ENCODE data around the gene PIEZO1.
"Not testable (repeated sequence)": the region's sequence is repeated elsewhere in the genome, so short reads cannot be mapped to it uniquely, and the experiment has no call there.

Gene PIEZO1

DNA sequence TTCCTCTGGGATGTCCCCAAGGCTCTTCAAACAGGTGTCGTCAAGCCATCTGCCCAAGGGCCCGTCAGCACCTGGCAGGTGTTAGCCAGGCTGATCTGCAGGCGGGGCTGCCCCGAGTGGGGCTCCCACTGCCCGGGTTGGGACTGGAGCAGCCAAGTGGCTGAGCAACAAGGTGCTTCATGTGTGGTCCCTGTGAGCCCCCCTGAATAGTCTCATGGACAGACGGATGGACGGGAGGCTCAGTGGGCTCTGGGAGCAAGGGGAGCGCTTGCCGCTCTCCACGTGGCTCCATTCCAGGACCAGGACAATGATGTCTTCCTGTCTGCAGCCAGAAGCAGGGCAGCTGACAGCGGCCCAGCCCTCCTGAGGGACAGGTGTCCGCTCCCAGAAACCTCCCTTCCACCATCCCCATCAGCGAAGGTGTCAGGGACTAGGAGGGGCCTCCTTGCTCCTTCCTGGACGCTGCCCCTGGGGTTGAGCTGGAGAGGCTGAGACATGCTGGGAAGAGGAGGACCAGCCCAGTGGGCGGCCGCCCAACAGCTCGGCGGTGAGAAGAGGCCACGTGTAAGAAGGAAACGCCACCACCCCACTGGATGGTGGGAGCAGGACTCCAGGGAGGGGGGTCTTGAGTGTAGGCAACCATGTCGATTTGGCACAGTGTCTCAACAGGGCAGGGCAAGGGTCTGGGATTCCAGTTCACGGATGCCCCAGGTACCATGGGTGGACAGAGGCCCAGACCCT lies 108.3 kb downstream of the PIEZO1 start:
- H3K4me3 ChIP-seq (ENCODE audit: control insufficient read depth, low read depth, low read length), result no peak overlapping the region
- TF ChIP-seq, protein P1, sequence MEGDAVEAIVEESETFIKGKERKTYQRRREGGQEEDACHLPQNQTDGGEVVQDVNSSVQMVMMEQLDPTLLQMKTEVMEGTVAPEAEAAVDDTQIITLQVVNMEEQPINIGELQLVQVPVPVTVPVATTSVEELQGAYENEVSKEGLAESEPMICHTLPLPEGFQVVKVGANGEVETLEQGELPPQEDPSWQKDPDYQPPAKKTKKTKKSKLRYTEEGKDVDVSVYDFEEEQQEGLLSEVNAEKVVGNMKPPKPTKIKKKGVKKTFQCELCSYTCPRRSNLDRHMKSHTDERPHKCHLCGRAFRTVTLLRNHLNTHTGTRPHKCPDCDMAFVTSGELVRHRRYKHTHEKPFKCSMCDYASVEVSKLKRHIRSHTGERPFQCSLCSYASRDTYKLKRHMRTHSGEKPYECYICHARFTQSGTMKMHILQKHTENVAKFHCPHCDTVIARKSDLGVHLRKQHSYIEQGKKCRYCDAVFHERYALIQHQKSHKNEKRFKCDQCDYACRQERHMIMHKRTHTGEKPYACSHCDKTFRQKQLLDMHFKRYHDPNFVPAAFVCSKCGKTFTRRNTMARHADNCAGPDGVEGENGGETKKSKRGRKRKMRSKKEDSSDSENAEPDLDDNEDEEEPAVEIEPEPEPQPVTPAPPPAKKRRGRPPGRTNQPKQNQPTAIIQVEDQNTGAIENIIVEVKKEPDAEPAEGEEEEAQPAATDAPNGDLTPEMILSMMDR (IDR thresholded peaks at IDR 0.05; ENCODE audit: control insufficient read depth, insufficient read depth, low read depth, low read length, missing control alignments), result no peak
- DNase-seq (ENCODE audit: low read depth), result no peak

DNA sequence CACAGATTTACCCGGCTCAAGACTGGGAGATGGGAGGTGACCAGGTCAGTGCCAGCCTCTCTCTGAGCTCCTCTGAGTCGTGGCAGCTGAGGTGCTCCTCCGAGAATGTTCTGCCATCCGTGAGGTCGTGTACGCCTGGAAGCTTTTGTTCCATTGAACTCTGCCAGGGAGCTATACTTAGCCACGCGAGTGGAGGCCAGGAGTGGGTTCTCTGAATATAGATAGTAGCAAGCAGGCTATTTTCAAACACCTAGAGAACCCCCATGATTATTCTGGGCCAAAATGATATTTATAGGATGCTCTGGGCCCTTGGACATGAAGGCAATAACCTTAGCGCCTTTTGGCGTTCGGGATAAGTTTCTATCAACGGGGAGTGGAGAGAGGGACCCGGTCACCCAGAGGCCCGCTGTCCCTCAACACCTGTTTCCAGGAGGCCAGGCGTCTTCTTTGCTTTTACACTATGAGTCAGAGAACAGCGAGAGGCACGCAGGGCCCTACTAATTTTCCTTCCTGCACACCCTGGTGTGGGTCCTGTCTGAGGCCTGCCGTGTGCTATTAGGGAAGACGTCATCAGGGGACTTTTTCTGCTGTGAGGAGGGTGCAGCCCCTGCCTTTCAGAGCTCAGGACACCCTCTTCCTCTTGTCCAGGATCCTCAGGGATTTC lies 111.2 kb downstream of the PIEZO1 start:
- TF ChIP-seq, protein P1 (IDR thresholded peaks at IDR 0.05; ENCODE audit: control insufficient read depth, insufficient read depth, low read depth, low read length, missing control alignments), result no peak
- DNase-seq (ENCODE audit: low read depth), result no peak
- no peak overlapping the region for H3K4me3 ChIP-seq (ENCODE audit: control insufficient read depth, low read depth, low read length)

DNA sequence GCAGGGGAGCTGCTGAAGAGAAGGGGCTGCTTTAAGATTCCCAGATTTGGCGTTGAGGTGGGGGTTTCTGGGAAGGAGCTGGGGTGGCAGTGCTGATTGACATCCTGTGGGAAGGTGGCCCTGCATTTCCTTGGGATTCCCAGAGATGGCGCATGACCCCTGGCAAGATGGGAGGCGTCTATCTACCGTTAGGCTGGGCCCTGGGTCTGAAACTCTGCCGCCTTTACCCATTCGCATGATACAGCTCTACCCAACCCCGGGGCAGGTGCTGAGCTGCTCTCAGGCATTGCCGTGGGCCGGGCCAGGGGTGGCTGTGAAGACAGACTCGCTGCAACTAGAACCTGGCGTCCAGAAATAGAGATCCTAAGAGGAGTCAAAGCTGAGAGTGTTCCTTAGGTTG lies 112.2 kb downstream of the PIEZO1 start:
- no peak for DNase-seq (ENCODE audit: low read depth)
- TF ChIP-seq, protein P1 (IDR thresholded peaks at IDR 0.05; ENCODE audit: control insufficient read depth, insufficient read depth, low read depth, low read length, missing control alignments), result no peak
- no peak overlapping the region for H3K4me3 ChIP-seq (ENCODE audit: control insufficient read depth, low read depth, low read length)

DNA sequence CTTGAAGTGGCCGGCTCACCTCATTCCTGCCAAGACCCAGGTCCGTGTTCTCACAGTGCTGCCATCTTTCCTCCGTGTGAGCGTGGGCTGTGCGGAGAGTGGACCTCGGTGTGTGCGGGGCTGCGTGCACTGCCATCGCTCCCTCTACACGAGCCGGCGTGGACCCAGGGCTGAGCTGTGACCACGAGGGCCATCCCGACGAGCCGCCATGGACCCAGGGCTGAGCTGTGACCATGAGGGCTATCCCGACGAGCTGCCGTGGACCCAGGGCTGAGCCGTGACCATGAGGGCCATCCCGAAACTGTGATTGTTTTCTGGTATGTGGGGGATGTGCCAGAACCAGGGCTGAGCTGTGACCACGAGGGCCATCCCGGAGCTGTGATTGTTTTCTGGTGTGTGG lies 113.2 kb downstream of the PIEZO1 start:
- H3K4me3 ChIP-seq (ENCODE audit: control insufficient read depth, low read depth, low read length), result no peak overlapping the region
- TF ChIP-seq, protein P1 (IDR thresholded peaks at IDR 0.05; ENCODE audit: control insufficient read depth, insufficient read depth, low read depth, low read length, missing control alignments), result no peak
- DNase-seq (ENCODE audit: low read depth), result no peak

DNA sequence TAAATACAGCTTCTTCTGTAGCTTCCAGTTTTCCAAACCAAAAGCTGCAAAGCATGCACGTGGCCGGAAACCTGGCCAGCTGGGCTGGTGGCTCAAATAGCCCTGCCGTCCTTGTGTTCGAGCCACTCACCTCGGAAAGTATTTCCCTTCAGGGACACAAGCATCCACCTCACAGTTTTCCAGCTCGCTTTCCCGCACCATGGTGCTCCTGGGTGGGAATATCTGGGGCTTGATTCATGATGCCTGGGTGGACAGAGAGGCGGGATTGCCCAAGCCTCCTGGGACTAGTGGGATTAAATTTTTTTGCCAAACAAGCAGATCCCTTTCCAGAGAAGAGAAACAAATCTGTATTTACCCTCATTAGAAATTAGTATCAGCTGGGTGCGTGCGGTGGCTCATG lies 115.0 kb downstream of the PIEZO1 start:
- no peak overlapping the region for H3K4me3 ChIP-seq (ENCODE audit: control insufficient read depth, low read depth, low read length)
- TF ChIP-seq, protein P1 (IDR thresholded peaks at IDR 0.05; ENCODE audit: control insufficient read depth, insufficient read depth, low read depth, low read length, missing control alignments), result no peak
- DNase-seq (ENCODE audit: low read depth), result no peak

DNA sequence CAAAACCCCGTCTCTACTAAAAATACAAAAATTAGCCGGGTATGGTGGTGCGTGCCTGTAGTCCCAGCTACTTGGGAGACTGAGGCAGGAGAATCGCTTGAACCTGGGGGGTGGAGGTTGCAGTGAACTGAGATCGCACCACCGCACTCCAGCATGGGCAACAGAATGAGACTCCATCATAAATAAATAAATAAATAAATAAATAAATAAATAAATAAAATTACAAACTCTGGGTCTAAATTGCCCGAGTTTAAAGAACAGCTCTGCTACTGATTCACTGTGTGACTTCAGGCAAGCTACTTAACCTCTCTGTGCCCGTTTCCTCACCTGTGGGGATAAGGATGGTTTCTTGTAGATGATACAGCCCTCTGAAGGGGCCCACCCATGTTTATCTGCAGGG lies 115.5 kb downstream of the PIEZO1 start:
- not testable (repeated sequence) for H3K4me3 ChIP-seq (ENCODE audit: control insufficient read depth, low read depth, low read length); DNase-seq (ENCODE audit: low read depth)

DNA sequence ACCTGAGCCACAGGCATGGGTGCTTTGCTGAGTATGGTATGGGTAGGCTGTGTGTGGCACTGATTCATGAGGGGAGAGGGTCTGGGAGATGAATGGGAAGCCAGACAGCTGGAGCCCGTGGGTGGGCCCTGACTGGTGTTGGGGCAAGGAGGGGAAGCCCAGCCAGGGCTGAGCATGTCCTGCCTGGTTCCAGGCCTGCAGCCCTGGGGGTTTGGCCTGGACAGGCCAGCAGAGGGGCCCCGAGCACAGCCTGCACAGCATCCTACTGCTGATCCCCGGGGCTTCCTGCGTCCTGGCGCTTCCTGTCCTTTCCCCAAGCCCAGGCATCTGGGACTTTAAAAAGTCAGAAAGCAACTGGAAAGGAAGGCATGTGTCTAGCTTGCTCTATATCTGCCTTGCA lies 117.6 kb downstream of the PIEZO1 start:
- TF ChIP-seq, protein P1 (IDR thresholded peaks at IDR 0.05; ENCODE audit: control insufficient read depth, insufficient read depth, low read depth, low read length, missing control alignments), result no peak
- no peak for DNase-seq (ENCODE audit: low read depth)
- no peak overlapping the region for H3K4me3 ChIP-seq (ENCODE audit: control insufficient read depth, low read depth, low read length)
